Measurements from ENCODE around the gene PIK3CD.

DNA sequence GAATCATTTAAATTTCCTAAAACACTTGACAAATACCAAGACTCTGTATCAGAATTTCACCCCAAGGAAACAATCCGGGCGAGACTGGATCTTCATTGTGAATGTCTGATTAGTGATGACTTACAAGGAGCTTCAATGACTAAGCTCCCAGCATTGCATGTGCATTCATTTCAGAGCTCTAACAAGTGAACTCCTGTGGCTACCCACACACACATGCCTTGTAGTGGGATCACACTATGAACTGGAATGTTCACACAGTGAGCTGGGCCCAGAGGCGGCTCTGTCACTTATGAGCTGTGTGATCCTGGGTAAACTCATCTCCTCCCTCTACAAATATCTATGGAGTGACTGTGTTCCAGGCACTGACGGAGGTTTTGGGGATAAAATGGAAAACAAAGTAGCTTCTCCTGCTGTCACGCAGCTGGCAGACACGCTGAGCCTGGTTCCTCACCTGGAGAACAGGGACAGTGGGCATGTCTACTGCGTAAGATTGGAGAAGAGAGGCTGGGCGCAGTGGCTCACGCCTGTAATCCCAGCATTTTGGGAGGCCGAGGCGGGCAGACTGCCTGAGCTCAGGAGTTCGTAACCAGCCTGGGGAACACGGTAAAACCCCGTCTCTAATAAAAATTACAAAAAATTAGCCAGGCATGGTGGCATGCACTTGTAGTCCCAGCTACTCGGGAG, 115.4 kb downstream of the PIK3CD start:
- TF ChIP-seq, protein P1, sequence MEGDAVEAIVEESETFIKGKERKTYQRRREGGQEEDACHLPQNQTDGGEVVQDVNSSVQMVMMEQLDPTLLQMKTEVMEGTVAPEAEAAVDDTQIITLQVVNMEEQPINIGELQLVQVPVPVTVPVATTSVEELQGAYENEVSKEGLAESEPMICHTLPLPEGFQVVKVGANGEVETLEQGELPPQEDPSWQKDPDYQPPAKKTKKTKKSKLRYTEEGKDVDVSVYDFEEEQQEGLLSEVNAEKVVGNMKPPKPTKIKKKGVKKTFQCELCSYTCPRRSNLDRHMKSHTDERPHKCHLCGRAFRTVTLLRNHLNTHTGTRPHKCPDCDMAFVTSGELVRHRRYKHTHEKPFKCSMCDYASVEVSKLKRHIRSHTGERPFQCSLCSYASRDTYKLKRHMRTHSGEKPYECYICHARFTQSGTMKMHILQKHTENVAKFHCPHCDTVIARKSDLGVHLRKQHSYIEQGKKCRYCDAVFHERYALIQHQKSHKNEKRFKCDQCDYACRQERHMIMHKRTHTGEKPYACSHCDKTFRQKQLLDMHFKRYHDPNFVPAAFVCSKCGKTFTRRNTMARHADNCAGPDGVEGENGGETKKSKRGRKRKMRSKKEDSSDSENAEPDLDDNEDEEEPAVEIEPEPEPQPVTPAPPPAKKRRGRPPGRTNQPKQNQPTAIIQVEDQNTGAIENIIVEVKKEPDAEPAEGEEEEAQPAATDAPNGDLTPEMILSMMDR (IDR thresholded peaks at IDR 0.05; ENCODE audit: poor library complexity, severe bottlenecking), result no peak
- no peak for TF ChIP-seq EZH2 (IDR thresholded peaks at IDR 0.05; ENCODE audit: borderline replicate concordance, insufficient read depth, low read length, poor library complexity, severe bottlenecking)
- TF ChIP-seq POLR2AphosphoS5 (IDR thresholded peaks at IDR 0.05), result no peak
- no peak for TF ChIP-seq SMC3 (conservative IDR thresholded peaks at IDR 0.05; ENCODE audit: poor library complexity)
